Measurements from ENCODE around the gene MTCL1. TPM values are rescaled to one million over a fixed set of nuclear protein-coding genes. Genes with fewer than 3 reads are reported as not detected.
A peak's percentile ranks its signal among the peaks of the same experiment; 100 is the strongest.

MTCL1 gene
- total RNA-seq, 1 donor from 2014 or later = 54.4 TPM

GRCh38 chr18:8799596-8800441 is 94.5 kb downstream of the MTCL1 start:
- no peak for TF ChIP-seq CTCF (IDR thresholded peaks at IDR 0.05)
- no peaks in the 10 kb centered on the region for H3K9me3 Mint-ChIP-seq (ENCODE audit: low read depth)
- peak overlapping the region; percentile 98 for H3K27ac Mint-ChIP-seq (ENCODE audit: unreplicated experiment)
- no peak for DNase-seq (ENCODE audit: low spot score)
- peak overlapping the region; percentile 46 for H3K4me3 Mint-ChIP-seq (ENCODE audit: unreplicated experiment)
- H3K27me3 Mint-ChIP-seq (ENCODE audit: low read depth) = no peaks in the 10 kb centered on the region
- H3K4me1 Mint-ChIP-seq (ENCODE audit: low read depth) = peaks cover 75% of the 10 kb centered on the region
- peaks cover 6% of the 10 kb centered on the region for H3K36me3 Mint-ChIP-seq (ENCODE audit: low read depth)

- Mint-ChIP-seq H3K27ac (ENCODE audit: unreplicated experiment) (peak overlapping the region; percentile 98), H3K27me3 (ENCODE audit: low read depth) (no peaks in the 10 kb centered on the region), H3K4me1 (ENCODE audit: low read depth) (peaks cover 71% of the 10 kb centered on the region), H3K9me3 (ENCODE audit: low read depth) (no peaks in the 10 kb centered on the region), H3K36me3 (ENCODE audit: low read depth) (peaks cover 6% of the 10 kb centered on the region), H3K4me3 (ENCODE audit: unreplicated experiment) (peak overlapping the region; percentile 46)
- no peak for TF ChIP-seq CTCF (IDR thresholded peaks at IDR 0.05)
- DNase-seq (ENCODE audit: low spot score) = no peak
These were observed 95.1 kb downstream of the MTCL1 start for GRCh38 chr18:8800445-8800844.

- Mint-ChIP-seq H3K27ac (ENCODE audit: unreplicated experiment) (peak overlapping the region; percentile 98), H3K36me3 (ENCODE audit: low read depth) (peaks cover 6% of the 10 kb centered on the region), H3K27me3 (ENCODE audit: low read depth) (no peaks in the 10 kb centered on the region), H3K4me1 (ENCODE audit: low read depth) (peaks cover 70% of the 10 kb centered on the region), H3K4me3 (ENCODE audit: unreplicated experiment) (no peak overlapping the region), H3K9me3 (ENCODE audit: low read depth) (no peaks in the 10 kb centered on the region)
- DNase-seq (ENCODE audit: low spot score) = no peak
- TF ChIP-seq CTCF (IDR thresholded peaks at IDR 0.05) = no peak
These were observed 95.5 kb downstream of the MTCL1 start for GRCh38 chr18:8800876-8801262.

GRCh38 chr18:8801263-8801901 is 96.0 kb downstream of the MTCL1 start:
- Mint-ChIP-seq H3K27ac (ENCODE audit: unreplicated experiment) (peak overlapping the region; percentile 98), H3K9me3 (ENCODE audit: low read depth) (no peaks in the 10 kb centered on the region), H3K27me3 (ENCODE audit: low read depth) (no peaks in the 10 kb centered on the region), H3K4me1 (ENCODE audit: low read depth) (peaks cover 70% of the 10 kb centered on the region), H3K36me3 (ENCODE audit: low read depth) (peaks cover 5% of the 10 kb centered on the region), H3K4me3 (ENCODE audit: unreplicated experiment) (no peak overlapping the region)
- TF ChIP-seq CTCF (IDR thresholded peaks at IDR 0.05) = no peak
- no peak for DNase-seq (ENCODE audit: low spot score)

- peak overlapping the region; percentile 98 for H3K27ac Mint-ChIP-seq (ENCODE audit: unreplicated experiment)
- no peaks in the 10 kb centered on the region for H3K9me3 Mint-ChIP-seq (ENCODE audit: low read depth)
- no peak for DNase-seq (ENCODE audit: low spot score)
- H3K27me3 Mint-ChIP-seq (ENCODE audit: low read depth) = no peaks in the 10 kb centered on the region
- peaks cover 4% of the 10 kb centered on the region for H3K36me3 Mint-ChIP-seq (ENCODE audit: low read depth)
- peaks cover 62% of the 10 kb centered on the region for H3K4me1 Mint-ChIP-seq (ENCODE audit: low read depth)
- H3K4me3 Mint-ChIP-seq (ENCODE audit: unreplicated experiment) = no peak overlapping the region
- peak; percentile 31 for TF ChIP-seq CTCF (IDR thresholded peaks at IDR 0.05)
These were observed 96.8 kb downstream of the MTCL1 start for GRCh38 chr18:8802017-8802672.

Measured in chondrocyte (in vitro differentiated cells).